OCI-LY7 (cell line): ENCODE results near the gene RNF130. TPM values are rescaled to one million over a fixed set of nuclear protein-coding genes. Genes with fewer than 3 reads are reported as not detected.

Experiments
- BruUV-seq: library from RNA; stranded (reverse); fragments of 400-500 nt; replicated peaks from 2 replicates; lab custom pipeline; 2021; lab: Mats Ljungman, UMichigan
- CTCF ChIA-PET: fragments of 300-600 bp; sonication (Branson Sonifier 250); formaldehyde crosslinking; loops from one replicate; lab custom pipeline; 2022; ENCODE audit warnings: antibody characterized with exemption; ENCODE audit not compliant: unreplicated experiment; lab: Charles Lee
- POLR2A ChIA-PET: fragments of 300-600 bp; sonication (Branson Sonifier 250); formaldehyde crosslinking; loops from one replicate; lab custom pipeline; 2022; ENCODE audit warnings: antibody characterized with exemption; lab: Charles Lee
- DNase-seq: peaks from one replicate; pipeline ENCODE4 v3.0.0-alpha.2; 2015; ENCODE audit warnings: low spot score
- H2AFZ ChIP-seq: fragments of 200-600 bp; sonication (generic), shearing (Covaris generic); 2 replicates; pipeline ENCODE4 v1.6.1; 2014; ENCODE audit warnings: mild to moderate bottlenecking, antibody characterized with exemption, low read length, moderate library complexity
- H3K27ac ChIP-seq: fragments of 200-600 bp; sonication (generic); 2 replicates; pipeline ENCODE4 v1.5.1; 2014; ENCODE audit warnings: mixed run types, low read depth, mild to moderate bottlenecking, moderate library complexity, low read length, inconsistent platforms; ENCODE audit not compliant: poor library complexity, severe bottlenecking
- H3K36me3 ChIP-seq: fragments of 200-600 bp; sonication (generic); 2 replicates; pipeline ENCODE4 v1.6.1; 2014; ENCODE audit warnings: mild to moderate bottlenecking, antibody characterized with exemption, low read length, moderate library complexity, mixed read lengths; ENCODE audit not compliant: insufficient read depth
- H3K4me1 ChIP-seq: fragments of 200-600 bp; sonication (generic); 2 replicates; pipeline ENCODE4 v1.5.1; 2014; ENCODE audit warnings: mild to moderate bottlenecking, low read length; ENCODE audit not compliant: insufficient read depth, poor library complexity, severe bottlenecking
- H3K4me2 ChIP-seq: fragments of 200-600 bp; sonication (generic); 2 replicates; pipeline ENCODE4 v1.6.1; 2014; ENCODE audit warnings: mild to moderate bottlenecking, low read length
- H3K4me3 ChIP-seq: fragments of 200-600 bp; sonication (generic); 2 replicates; pipeline ENCODE4 v1.5.1; 2014; ENCODE audit warnings: mild to moderate bottlenecking, low read depth, low read length; ENCODE audit not compliant: poor library complexity, severe bottlenecking
- H3K79me2 ChIP-seq: fragments of 200-600 bp; sonication (generic); 2 replicates; pipeline ENCODE4 v1.6.1; 2016; ENCODE audit warnings: low read depth, mild to moderate bottlenecking, low read length, moderate library complexity, mixed read lengths; ENCODE audit not compliant: insufficient read depth
- H3K9me2 ChIP-seq: fragments of 200-600 bp; sonication (generic); 2 replicates; pipeline ENCODE4 v1.6.1; 2016; ENCODE audit warnings: mild to moderate bottlenecking, low read length, mixed read lengths; ENCODE audit not compliant: insufficient read depth
- H3K9me3 ChIP-seq: fragments of 200-600 bp; sonication (generic); 2 replicates; pipeline ENCODE4 v1.6.1; 2014; ENCODE audit warnings: mild to moderate bottlenecking, mixed run types, low read length, mixed read lengths
- H4K20me1 ChIP-seq: fragments of 200-600 bp; sonication (generic); 2 replicates; pipeline ENCODE4 v1.6.1; 2014; ENCODE audit warnings: mild to moderate bottlenecking, antibody characterized with exemption, low read length, moderate library complexity, mixed read lengths; ENCODE audit not compliant: insufficient read depth
- CTCF ChIP-seq: fragments of 200-600 bp; sonication (generic); conservative IDR thresholded peaks from 2 replicates; pipeline ENCODE4 v1.5.1; 2014; ENCODE audit warnings: mild to moderate bottlenecking, antibody characterized with exemption, low read length, moderate library complexity, mixed read lengths
- EZH2phosphoT487 ChIP-seq: fragments of 200-600 bp; sonication (generic); IDR thresholded peaks from 2 replicates; pipeline ENCODE4 v1.6.1; 2018; ENCODE audit warnings: low read depth, borderline replicate concordance, mild to moderate bottlenecking, mixed run types, antibody characterized with exemption, low read length, moderate library complexity, mixed read lengths
- intact Hi-C: fragments of 100-400 bp; cut with micrococcal nuclease; formaldehyde crosslinking; loops from one replicate; pipeline ENCODE4 v1.10.0; 2022; ENCODE audit not compliant: unreplicated experiment
- total RNA-seq, 2 experiments: library from RNA; depleted of rRNA in 1 of 2; stranded (reverse); fragments of >200 nt in 1 of 2; shearing (Covaris generic) in 1 of 2; gene quantifications; 2 replicates each; pipeline ENCODE4 v1.2.3, GENCODE V29; 2014 to 2022

Gene RNF130
- total RNA-seq, 2 experiments from 2014 or later = 0.16 TPM; not detected in 1

DNA sequence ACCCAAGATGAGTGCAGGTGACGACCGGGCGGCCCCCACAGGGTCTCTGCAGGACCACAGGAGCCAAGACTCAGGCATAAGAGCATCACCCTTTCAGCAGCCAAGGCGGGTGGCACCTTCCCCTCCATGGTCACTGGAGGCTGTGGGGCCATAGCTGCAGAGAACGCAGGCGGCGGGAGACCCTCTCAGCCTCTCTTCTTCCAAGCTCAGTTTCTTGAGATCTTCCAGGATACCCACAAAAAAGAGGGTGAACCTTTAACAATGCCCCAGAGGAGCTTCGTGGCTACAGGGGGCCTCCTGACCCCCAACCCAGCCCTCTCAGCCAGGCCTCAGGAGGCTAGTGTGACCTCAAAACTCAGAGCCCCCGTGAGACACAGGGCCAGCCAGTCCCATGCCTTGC, 158.1 kb downstream of the RNF130 start:
- no peaks in the 10 kb centered on the region for H3K9me3 ChIP-seq
- no peak overlapping the region for H3K4me3 ChIP-seq
- no peak overlapping the region for H3K27ac ChIP-seq
- H3K4me1 ChIP-seq = peaks cover 32% of the 10 kb centered on the region
- H3K79me2 ChIP-seq = no peaks in the 10 kb centered on the region
- no peak for TF ChIP-seq EZH2phosphoT487
- TF ChIP-seq CTCF = no peak
- no peak for DNase-seq
- ChIA-PET CTCF (no interaction called here), POLR2A (interaction anchor here (0.6 kb wide), 1 partner anchor 19 kb away, joined by 3 read pairs; no protein-coding TSS in a partner anchor)
- no peaks in the 10 kb centered on the region for H4K20me1 ChIP-seq
- H3K36me3 ChIP-seq = no peaks in the 10 kb centered on the region
- H3K4me2 ChIP-seq = no peak overlapping the region
- H3K9me2 ChIP-seq = no peaks in the 10 kb centered on the region
- BruUV-seq = no TSS peak
- H2AFZ ChIP-seq = no peak overlapping the region
- intact Hi-C loops = no loop called here

DNA sequence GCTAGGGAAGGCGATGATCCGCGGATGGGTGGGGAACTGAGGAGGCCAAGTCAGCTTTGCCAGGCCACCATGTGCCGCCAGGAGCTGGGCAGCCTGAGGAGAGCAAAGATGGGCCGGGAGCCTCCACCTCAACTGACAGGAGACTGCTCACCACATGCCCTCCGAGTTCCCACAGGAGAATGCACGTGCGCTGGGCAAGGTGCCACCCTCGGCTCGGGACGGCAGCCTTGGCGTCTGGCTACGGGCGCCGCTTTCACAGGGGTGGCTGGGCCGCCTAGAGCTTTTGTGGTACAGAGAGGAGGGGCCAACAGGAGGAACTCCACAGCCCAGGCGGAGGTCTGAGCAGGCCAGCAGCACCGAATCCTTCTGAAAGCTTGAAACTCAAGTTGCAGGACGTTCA, 158.6 kb downstream of the RNF130 start:
- H3K4me3 ChIP-seq = no peak overlapping the region
- no peak overlapping the region for H3K4me2 ChIP-seq
- no TSS peak for BruUV-seq
- POLR2A ChIA-PET = interaction anchor here (0.6 kb wide), 1 partner anchor 19 kb away, joined by 3 read pairs; no protein-coding TSS in a partner anchor
- H4K20me1 ChIP-seq = no peaks in the 10 kb centered on the region
- H3K9me3 ChIP-seq = no peaks in the 10 kb centered on the region
- H3K36me3 ChIP-seq = no peaks in the 10 kb centered on the region
- no peak overlapping the region for H3K27ac ChIP-seq
- H3K4me1 ChIP-seq = peaks cover 34% of the 10 kb centered on the region
- TF ChIP-seq EZH2phosphoT487 (no peak), CTCF (no peak)
- no peak for DNase-seq
- intact Hi-C loops = no loop called here
- H2AFZ ChIP-seq = no peak overlapping the region
- CTCF ChIA-PET = no interaction called here
- no peaks in the 10 kb centered on the region for H3K79me2 ChIP-seq
- no peaks in the 10 kb centered on the region for H3K9me2 ChIP-seq

DNA sequence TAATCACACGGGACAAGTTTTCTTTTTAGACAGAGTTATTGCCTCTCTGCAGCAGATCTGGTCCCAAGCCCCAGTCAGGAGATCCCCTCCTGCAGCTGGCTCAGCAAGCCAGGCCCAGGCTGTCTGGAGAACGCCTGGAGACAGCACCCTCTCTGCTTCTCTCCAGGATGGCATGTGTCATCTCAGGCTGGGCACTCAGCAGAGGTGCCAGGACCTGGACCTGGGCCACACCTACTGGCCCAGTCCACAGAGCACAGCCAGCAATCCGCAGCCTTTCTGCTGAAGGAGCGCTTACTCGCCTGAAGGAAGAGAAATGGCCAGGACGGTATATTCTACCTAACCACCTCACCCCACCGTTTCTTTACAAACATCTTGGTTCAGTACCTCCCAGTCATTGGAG, 159.2 kb downstream of the RNF130 start:
- Histone ChIP-seq H3K27ac (no peak overlapping the region), H3K4me2 (no peak overlapping the region), H2AFZ (no peak overlapping the region), H3K36me3 (no peaks in the 10 kb centered on the region), H3K4me1 (peaks cover 29% of the 10 kb centered on the region), H3K4me3 (no peak overlapping the region), H3K9me2 (no peaks in the 10 kb centered on the region), H3K79me2 (no peaks in the 10 kb centered on the region), H4K20me1 (no peaks in the 10 kb centered on the region), H3K9me3 (no peaks in the 10 kb centered on the region)
- ChIA-PET POLR2A (no interaction called here), CTCF (no interaction called here)
- no TSS peak for BruUV-seq
- TF ChIP-seq CTCF (no peak), EZH2phosphoT487 (no peak)
- no peak for DNase-seq
- intact Hi-C loops = no loop called here
